ENCODE measurements around the gene ARHGAP22.

The ARHGAP22 gene

DNA sequence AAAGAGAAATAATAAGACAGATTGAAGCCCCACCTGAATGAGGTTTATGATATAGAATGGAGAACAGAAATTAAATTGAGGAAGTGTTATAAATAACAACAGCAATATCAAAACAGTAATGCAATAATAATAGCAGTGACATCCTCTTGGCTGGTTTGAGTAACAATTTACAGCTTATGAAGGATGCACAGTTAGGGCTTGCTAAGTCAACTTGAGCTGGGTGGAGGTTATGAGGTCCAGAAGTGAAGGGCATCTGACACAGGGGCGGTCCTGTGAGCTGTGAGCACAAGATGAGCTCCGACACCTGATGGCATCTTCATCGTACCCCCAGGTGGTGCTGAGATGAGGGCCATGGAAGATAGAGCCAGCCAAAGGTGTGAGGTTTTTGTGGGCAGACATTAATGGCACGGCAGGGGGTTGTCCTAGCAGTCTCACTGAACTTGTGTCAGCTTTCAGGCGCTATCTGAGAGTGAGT lies 30.5 kb downstream of the ARHGAP22 start:
- no peaks in the 10 kb centered on the region for H3K36me3 ChIP-seq (ENCODE audit: control insufficient read depth, insufficient read depth, low read length)
- no peak overlapping the region for H3K27ac ChIP-seq (ENCODE audit: insufficient read depth, low read length, poor library complexity, severe bottlenecking)
- no peak overlapping the region for H3K4me3 ChIP-seq (ENCODE audit: insufficient read depth, low read depth, low read length, poor library complexity, severe bottlenecking)
- no peaks in the 10 kb centered on the region for H3K4me1 ChIP-seq (ENCODE audit: control insufficient read depth, insufficient read depth, low read length, poor library complexity, severe bottlenecking)
- H3K9me3 ChIP-seq (ENCODE audit: control insufficient read depth, low read length) = no peaks in the 10 kb centered on the region
- no peaks in the 10 kb centered on the region for H3K27me3 ChIP-seq (replicated peaks; ENCODE audit: control insufficient read depth, insufficient read depth, low read length, poor library complexity, severe bottlenecking)
- DNase-seq = no peak

DNA sequence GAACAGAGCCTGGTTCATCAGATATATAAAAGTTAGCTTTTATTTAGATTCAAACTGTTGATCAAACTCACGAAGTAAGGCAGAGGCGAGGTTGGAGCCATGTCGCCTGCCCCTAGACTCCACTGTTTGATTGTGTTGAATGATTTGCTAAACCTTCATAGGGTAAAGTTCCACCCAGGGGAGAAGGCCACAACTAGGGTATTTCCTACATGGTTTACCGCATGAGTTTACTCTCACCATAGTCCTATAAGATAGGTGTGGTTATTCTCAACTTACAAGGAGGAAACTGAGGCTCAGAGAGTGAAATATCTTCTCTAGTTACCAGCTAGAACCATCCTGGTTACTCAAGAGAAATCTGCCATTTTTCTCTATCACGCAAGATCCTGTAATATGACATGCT lies 31.8 kb downstream of the ARHGAP22 start:
- Histone ChIP-seq H3K36me3 (ENCODE audit: control insufficient read depth, insufficient read depth, low read length) (no peaks in the 10 kb centered on the region), H3K27me3 (replicated peaks; ENCODE audit: control insufficient read depth, insufficient read depth, low read length, poor library complexity, severe bottlenecking) (no peaks in the 10 kb centered on the region), H3K27ac (ENCODE audit: insufficient read depth, low read length, poor library complexity, severe bottlenecking) (no peak overlapping the region), H3K4me3 (ENCODE audit: insufficient read depth, low read depth, low read length, poor library complexity, severe bottlenecking) (no peak overlapping the region), H3K9me3 (ENCODE audit: control insufficient read depth, low read length) (no peaks in the 10 kb centered on the region), H3K4me1 (ENCODE audit: control insufficient read depth, insufficient read depth, low read length, poor library complexity, severe bottlenecking) (no peaks in the 10 kb centered on the region)
- DNase-seq = no peak

DNA sequence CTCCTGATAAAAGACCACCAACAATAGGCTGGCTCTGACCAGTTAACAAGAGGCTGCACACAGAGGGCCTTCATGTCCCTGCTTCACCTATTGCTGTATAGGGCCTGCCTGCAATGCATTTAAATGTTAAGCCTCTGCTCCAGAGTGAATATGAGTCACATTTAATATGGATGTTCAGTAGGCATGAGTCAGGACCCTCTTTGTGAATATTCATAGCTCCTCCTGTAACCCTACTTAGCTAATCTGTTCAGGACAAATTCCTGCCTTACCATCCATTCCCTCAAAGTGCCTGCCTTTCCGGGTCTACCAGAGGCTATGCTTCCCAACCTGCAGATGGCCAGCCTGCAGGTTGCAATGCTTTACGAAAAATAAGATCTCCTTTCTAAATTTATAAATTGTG lies 32.5 kb downstream of the ARHGAP22 start:
- Histone ChIP-seq H3K36me3 (ENCODE audit: control insufficient read depth, insufficient read depth, low read length) (no peaks in the 10 kb centered on the region), H3K4me3 (ENCODE audit: insufficient read depth, low read depth, low read length, poor library complexity, severe bottlenecking) (no peak overlapping the region), H3K27ac (ENCODE audit: insufficient read depth, low read length, poor library complexity, severe bottlenecking) (no peak overlapping the region), H3K9me3 (ENCODE audit: control insufficient read depth, low read length) (no peaks in the 10 kb centered on the region), H3K27me3 (replicated peaks; ENCODE audit: control insufficient read depth, insufficient read depth, low read length, poor library complexity, severe bottlenecking) (no peaks in the 10 kb centered on the region), H3K4me1 (ENCODE audit: control insufficient read depth, insufficient read depth, low read length, poor library complexity, severe bottlenecking) (no peaks in the 10 kb centered on the region)
- no peak for DNase-seq

DNA sequence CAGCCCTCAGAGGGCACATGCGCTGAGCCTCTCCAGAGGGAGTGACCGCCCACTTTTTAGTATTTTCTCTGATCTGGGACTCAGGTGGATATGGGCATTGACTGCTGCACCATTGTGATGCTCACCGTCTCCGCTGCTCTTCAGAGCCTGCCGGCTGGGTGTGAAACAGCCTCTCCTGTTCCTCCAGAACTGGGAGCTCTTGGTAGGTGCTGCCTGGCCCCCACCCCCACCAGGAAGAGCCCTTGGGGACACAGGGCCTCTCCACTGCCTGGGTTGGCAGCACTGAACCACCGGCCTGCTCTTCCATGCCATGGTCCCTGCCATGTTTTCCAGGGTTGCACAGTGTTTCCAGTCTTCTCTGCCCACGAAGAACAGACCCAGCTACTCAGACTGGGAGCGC lies 36.3 kb downstream of the ARHGAP22 start:
- no peaks in the 10 kb centered on the region for H3K4me1 ChIP-seq (ENCODE audit: control insufficient read depth, insufficient read depth, low read length, poor library complexity, severe bottlenecking)
- no peaks in the 10 kb centered on the region for H3K36me3 ChIP-seq (ENCODE audit: control insufficient read depth, insufficient read depth, low read length)
- no peak overlapping the region for H3K27ac ChIP-seq (ENCODE audit: insufficient read depth, low read length, poor library complexity, severe bottlenecking)
- no peak for DNase-seq
- H3K27me3 ChIP-seq (replicated peaks; ENCODE audit: control insufficient read depth, insufficient read depth, low read length, poor library complexity, severe bottlenecking) = no peaks in the 10 kb centered on the region
- H3K4me3 ChIP-seq (ENCODE audit: insufficient read depth, low read depth, low read length, poor library complexity, severe bottlenecking) = no peak overlapping the region
- H3K9me3 ChIP-seq (ENCODE audit: control insufficient read depth, low read length) = no peaks in the 10 kb centered on the region

DNA sequence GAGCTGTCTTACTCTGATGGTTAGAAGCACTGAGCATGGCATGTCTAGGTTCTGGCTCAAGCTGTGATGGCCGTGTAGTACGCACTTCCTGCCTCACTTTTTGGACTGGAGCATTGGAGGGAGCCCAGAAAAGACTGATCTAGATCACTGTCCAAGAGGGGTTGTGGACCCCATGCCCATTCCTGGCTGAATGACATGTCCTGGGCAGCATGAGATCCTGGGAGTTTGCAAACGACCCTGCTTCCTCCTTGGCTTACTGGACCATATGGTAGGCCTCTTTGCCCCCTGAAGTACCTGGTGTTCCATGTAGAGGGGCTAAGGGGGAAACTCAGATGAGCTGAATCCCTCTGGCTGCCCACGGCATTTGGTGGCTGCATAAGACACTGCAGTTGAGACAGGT lies 36.7 kb downstream of the ARHGAP22 start:
- Histone ChIP-seq H3K27ac (ENCODE audit: insufficient read depth, low read length, poor library complexity, severe bottlenecking) (no peak overlapping the region), H3K4me3 (ENCODE audit: insufficient read depth, low read depth, low read length, poor library complexity, severe bottlenecking) (no peak overlapping the region), H3K4me1 (ENCODE audit: control insufficient read depth, insufficient read depth, low read length, poor library complexity, severe bottlenecking) (no peaks in the 10 kb centered on the region), H3K9me3 (ENCODE audit: control insufficient read depth, low read length) (no peaks in the 10 kb centered on the region), H3K27me3 (replicated peaks; ENCODE audit: control insufficient read depth, insufficient read depth, low read length, poor library complexity, severe bottlenecking) (no peaks in the 10 kb centered on the region), H3K36me3 (ENCODE audit: control insufficient read depth, insufficient read depth, low read length) (no peaks in the 10 kb centered on the region)
- no peak for DNase-seq

DNA sequence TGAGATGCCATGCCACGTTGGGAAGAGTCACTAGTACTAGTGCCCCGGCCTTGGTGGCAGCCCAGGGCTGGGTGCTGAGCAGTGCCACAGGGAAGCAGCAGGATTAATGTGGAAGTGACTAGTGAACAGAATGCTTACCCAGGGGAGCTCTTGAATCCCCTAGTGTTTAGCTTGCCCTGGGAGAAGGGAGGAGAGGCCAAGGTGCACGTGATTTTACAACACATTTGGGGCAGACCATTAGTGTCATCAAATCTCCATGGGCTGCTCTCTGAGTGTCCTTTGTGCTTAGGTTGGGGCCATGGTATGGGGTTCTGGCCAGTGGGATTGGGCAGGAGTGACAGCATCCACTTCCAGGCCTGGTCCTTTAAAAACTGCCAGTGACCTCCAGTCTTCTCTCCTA lies 37.5 kb downstream of the ARHGAP22 start:
- Histone ChIP-seq H3K27me3 (replicated peaks; ENCODE audit: control insufficient read depth, insufficient read depth, low read length, poor library complexity, severe bottlenecking) (no peaks in the 10 kb centered on the region), H3K36me3 (ENCODE audit: control insufficient read depth, insufficient read depth, low read length) (no peaks in the 10 kb centered on the region), H3K27ac (ENCODE audit: insufficient read depth, low read length, poor library complexity, severe bottlenecking) (no peak overlapping the region), H3K4me3 (ENCODE audit: insufficient read depth, low read depth, low read length, poor library complexity, severe bottlenecking) (no peak overlapping the region), H3K9me3 (ENCODE audit: control insufficient read depth, low read length) (no peaks in the 10 kb centered on the region), H3K4me1 (ENCODE audit: control insufficient read depth, insufficient read depth, low read length, poor library complexity, severe bottlenecking) (no peaks in the 10 kb centered on the region)
- no peak for DNase-seq

DNA sequence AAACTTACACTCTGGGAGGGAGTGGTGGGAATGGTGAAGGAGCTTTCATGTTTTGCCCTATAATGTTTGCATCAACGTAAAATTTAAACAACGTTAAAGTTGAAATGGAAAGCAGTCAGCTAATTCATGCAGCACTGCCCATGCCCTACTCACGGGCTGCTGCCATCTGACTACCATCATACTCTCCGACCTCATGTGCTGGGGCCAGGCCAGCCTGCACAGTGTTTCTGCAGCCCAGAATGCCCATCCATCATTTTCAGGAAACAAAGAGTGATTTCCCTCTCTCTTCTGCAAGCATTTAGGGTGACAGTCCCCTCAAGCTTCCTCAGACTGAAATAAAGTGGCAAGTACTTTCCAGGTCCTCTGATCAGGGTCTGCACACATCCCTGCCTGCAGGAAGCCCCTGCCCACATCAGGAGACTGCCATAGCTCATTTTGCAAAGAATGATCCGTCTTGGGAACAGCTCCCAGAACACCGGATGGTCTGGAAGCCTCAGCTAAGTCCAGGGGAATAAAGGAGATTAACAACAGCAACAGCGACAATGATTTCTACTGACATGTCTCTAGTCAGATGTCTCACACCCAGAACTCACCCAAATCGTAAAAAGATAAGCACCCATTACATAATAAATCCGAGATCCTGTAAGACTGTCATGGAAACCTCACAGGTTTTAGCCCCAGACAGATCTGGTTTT lies 40.3 kb downstream of the ARHGAP22 start:
- H3K4me1 ChIP-seq (ENCODE audit: control insufficient read depth, insufficient read depth, low read length, poor library complexity, severe bottlenecking) = no peaks in the 10 kb centered on the region
- H3K27me3 ChIP-seq (replicated peaks; ENCODE audit: control insufficient read depth, insufficient read depth, low read length, poor library complexity, severe bottlenecking) = no peaks in the 10 kb centered on the region
- no peak overlapping the region for H3K4me3 ChIP-seq (ENCODE audit: insufficient read depth, low read depth, low read length, poor library complexity, severe bottlenecking)
- no peak overlapping the region for H3K27ac ChIP-seq (ENCODE audit: insufficient read depth, low read length, poor library complexity, severe bottlenecking)
- no peak for DNase-seq
- no peaks in the 10 kb centered on the region for H3K36me3 ChIP-seq (ENCODE audit: control insufficient read depth, insufficient read depth, low read length)
- no peaks in the 10 kb centered on the region for H3K9me3 ChIP-seq (ENCODE audit: control insufficient read depth, low read length)

DNA sequence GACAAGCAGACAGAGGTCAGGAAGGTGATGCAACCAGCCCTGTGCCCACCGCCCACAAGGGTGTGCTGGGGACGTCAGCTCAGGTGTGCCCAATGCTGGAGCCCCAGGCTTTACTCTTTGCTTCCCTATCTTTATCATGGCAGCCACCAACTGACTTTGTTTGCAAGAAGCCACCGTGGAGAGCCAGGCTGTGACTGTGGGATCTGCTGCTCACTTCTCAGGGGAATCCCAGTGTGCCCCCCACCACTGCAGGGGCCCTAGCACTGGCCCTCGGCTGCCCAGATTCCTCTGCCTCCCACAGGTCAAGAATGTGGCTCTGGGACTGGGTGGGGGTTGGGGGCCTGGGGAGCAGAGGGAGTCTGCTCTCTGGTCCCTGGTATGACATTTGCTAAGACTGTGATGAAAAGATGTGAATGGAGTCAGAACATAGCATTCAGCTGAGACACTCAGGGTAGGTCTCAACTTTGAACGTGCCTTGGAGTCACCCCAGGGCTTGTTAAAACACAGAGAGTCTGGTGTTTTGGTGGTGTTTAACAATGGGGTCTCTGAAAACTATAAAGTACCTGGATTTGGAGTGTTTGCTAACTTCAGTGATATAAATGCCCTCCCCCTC lies 47.3 kb downstream of the ARHGAP22 start:
- H3K9me3 ChIP-seq (ENCODE audit: control insufficient read depth, low read length) = no peaks in the 10 kb centered on the region
- no peak overlapping the region for H3K27ac ChIP-seq (ENCODE audit: insufficient read depth, low read length, poor library complexity, severe bottlenecking)
- no peaks in the 10 kb centered on the region for H3K36me3 ChIP-seq (ENCODE audit: control insufficient read depth, insufficient read depth, low read length)
- H3K4me3 ChIP-seq (ENCODE audit: insufficient read depth, low read depth, low read length, poor library complexity, severe bottlenecking) = no peak overlapping the region
- no peaks in the 10 kb centered on the region for H3K4me1 ChIP-seq (ENCODE audit: control insufficient read depth, insufficient read depth, low read length, poor library complexity, severe bottlenecking)
- no peak for DNase-seq
- H3K27me3 ChIP-seq (replicated peaks; ENCODE audit: control insufficient read depth, insufficient read depth, low read length, poor library complexity, severe bottlenecking) = no peaks in the 10 kb centered on the region

DNA sequence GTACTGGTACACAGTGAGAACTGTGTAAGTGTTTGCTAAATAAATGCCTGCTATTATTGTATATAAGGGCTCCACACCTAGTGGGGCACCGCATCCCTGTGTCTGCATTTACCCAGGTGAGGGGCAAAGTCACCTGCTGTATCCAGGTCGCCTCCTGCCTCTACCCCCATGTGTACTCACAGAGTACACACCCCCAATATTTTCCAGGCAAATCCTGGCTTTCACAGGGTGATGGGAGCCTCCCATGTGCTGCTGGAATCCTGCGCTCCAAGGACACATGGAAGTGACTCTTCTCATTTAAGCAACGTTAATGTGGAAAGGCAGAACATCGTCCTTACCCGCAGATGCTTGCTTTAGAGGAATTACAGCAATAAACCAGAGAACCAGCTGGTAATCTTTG lies 48.2 kb downstream of the ARHGAP22 start:
- H3K36me3 ChIP-seq (ENCODE audit: control insufficient read depth, insufficient read depth, low read length) = no peaks in the 10 kb centered on the region
- no peaks in the 10 kb centered on the region for H3K4me1 ChIP-seq (ENCODE audit: control insufficient read depth, insufficient read depth, low read length, poor library complexity, severe bottlenecking)
- H3K9me3 ChIP-seq (ENCODE audit: control insufficient read depth, low read length) = no peaks in the 10 kb centered on the region
- DNase-seq = no peak
- H3K27ac ChIP-seq (ENCODE audit: insufficient read depth, low read length, poor library complexity, severe bottlenecking) = no peak overlapping the region
- no peaks in the 10 kb centered on the region for H3K27me3 ChIP-seq (replicated peaks; ENCODE audit: control insufficient read depth, insufficient read depth, low read length, poor library complexity, severe bottlenecking)
- H3K4me3 ChIP-seq (ENCODE audit: insufficient read depth, low read depth, low read length, poor library complexity, severe bottlenecking) = no peak overlapping the region

DNA sequence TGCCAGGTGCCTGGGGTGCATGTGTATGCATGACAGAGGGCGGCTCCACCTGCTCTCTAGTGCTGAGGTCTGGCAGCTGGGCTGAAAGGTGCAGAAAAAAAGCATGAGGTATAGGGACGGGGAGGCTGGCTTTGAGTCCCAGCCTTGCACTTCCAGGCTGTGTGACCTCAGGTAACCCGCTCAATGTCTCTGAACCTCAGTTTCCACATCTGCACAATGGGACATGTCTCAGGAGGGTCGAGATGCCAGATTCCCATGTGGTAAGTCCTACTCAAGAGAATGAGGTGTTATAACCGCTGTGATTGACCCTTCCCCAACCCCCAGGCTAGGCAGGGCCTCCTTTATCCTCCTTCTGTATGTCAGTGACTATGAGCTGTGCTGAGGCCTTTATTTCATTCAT lies 48.8 kb downstream of the ARHGAP22 start:
- H3K36me3 ChIP-seq (ENCODE audit: control insufficient read depth, insufficient read depth, low read length) = no peaks in the 10 kb centered on the region
- no peaks in the 10 kb centered on the region for H3K27me3 ChIP-seq (replicated peaks; ENCODE audit: control insufficient read depth, insufficient read depth, low read length, poor library complexity, severe bottlenecking)
- no peak overlapping the region for H3K4me3 ChIP-seq (ENCODE audit: insufficient read depth, low read depth, low read length, poor library complexity, severe bottlenecking)
- no peaks in the 10 kb centered on the region for H3K9me3 ChIP-seq (ENCODE audit: control insufficient read depth, low read length)
- no peak overlapping the region for H3K27ac ChIP-seq (ENCODE audit: insufficient read depth, low read length, poor library complexity, severe bottlenecking)
- DNase-seq = no peak
- H3K4me1 ChIP-seq (ENCODE audit: control insufficient read depth, insufficient read depth, low read length, poor library complexity, severe bottlenecking) = no peaks in the 10 kb centered on the region

All from effector memory CD4-positive, alpha-beta T cell (primary cell).